Activated CD4-positive, alpha-beta T cell treated with anti-CD3 and anti-CD28 coated beads for 4 hours (primary cell): ENCODE measurements around the gene LSAMP.
"Not testable (repeated sequence)": the region's sequence is repeated elsewhere in the genome, so short reads cannot be mapped to it uniquely, and the experiment has no call there.

ENCODE experiments used
- DNase-seq, 2 donors: peaks; one replicate each; pipeline ENCODE4 v3.0.0-alpha.2; 2020

LSAMP gene

DNA sequence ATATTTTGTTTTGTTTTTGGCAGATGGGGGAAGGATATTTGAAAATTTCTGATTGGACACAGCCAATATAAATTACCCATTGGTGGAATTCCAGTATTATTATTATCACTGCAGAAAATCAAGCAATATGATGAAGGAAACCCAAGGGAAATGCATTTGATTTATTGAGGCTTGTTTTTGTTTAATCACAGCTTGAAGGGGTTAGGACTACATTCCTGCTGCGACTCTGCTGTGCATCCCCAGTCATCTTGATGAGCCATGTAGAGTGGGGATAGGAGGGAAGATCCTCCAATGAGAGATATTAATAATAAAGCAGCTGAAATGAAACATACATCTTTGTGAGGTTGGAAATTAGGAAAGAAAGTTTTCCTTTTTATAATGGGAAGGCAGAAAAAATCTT is 613.4 kb downstream of the LSAMP start:
- DNase-seq: no peak

DNA sequence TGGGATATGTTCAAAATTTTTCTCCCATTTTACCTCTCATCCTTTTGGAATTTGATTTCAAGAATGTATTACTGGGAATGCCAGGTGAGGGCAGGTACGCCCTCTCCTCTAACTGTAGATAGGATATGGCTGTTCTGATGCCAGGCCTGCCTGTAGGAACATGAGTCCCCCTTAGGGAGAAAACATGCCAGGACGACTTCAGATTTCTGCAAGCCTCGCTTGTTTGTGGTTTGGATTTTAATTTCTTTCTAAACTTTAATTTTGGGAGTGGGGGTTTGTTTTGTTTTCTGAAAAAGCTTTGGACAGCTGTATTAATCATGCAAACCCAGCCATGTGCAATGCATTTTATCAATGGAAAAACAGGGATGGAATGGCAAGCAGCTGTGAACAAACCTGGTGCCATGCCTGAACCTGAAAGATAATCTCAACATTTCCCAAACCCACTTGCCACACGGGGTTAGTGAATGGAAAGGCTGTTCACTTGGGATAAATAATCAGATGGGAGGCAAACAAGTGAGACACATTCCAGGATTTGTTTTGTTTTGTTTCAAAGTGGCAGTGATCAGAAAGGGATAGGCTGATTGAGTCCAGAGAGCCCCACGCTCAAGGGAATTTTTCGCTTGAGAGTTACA is 614.4 kb downstream of the LSAMP start:
- DNase-seq: no peak

- DNase-seq: no peak
Observed at GRCh38 chr3:115828401-115828800, 616.9 kb downstream of the LSAMP start.

GRCh38 chr3:115827495-115827894 is 617.8 kb downstream of the LSAMP start:
- DNase-seq: no peak

- no peak for DNase-seq
Observed at GRCh38 chr3:115825046-115825445, 620.2 kb downstream of the LSAMP start.

- no peak for DNase-seq
Observed at GRCh38 chr3:115823083-115823482, 622.2 kb downstream of the LSAMP start.

- DNase-seq: no peak
Observed at GRCh38 chr3:115822579-115822978, 622.7 kb downstream of the LSAMP start.

DNA sequence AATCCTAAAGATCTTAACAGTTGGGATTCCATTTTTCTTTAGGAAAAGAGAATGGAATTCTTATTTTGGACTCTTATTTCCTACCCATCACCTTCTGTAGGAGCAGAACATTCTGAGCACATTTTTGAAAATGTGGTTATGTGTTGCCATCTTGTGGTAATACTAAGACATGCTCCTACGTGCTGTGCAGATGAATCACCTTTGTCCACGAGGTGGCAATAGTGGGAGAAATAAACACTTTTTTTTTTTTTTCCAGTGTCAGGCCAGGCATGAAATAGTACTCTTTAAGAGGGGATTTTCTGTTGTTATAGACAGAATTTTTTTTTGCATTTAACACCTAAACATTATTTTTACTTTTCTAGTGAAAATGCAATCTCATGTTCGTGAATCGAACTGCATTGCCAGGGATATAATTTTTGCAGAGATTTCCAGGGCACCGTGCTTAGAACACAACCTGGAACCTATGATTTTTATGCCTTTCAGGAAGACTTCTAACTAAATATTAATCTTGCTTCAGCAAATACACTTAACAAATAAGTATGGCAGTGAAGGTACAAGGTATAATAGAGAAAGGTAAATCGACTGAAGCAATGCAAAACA is 625.4 kb downstream of the LSAMP start:
- peak; percentile 48 to 59 for DNase-seq

DNA sequence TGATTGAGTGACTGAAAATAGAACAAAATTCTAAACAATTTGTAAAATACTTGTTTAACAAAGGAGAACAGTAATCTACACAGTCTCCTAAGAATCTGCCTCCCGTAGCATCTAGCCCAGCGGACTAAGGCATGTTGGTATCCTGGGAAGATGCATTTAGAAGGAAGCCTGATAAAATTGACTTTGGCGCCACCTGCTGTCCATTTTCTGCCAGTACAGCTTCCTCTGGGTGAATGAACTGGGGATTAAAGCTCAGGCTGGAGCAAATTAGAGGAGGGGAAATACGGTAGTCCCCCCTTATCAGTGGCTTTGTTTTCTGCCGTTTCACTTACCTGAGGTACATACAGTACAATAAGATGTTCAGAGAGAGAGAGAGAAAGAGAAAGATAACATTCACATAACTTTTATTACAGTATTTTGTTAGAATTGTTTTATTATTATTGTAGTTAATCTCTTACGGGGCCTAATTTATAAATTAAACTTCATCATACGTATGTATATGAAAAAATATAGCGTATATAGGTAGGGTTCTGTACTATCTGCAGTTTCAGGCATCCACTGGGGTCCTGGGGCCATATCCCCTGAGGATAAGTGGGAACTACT is 630.4 kb downstream of the LSAMP start:
- peak; percentile 42 to 75 for DNase-seq

DNA sequence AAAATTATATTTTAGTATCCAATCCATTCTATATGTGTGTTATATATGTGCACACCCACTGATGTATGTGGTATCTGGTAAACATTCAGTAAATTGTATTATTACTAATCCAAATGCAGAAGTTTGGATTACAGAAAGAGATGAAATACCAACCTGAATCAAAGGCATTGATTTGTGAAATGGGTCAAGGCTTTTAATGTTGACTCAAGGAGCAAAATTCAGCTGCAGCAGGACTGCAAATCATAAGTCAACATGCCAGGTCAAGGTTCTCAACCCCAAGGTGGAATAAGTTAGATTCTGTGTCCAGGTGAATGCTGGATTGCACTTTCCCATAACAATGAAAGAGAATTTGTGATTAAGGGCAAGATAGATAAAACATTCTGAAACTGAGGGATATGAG is 631.3 kb downstream of the LSAMP start:
- DNase-seq: no peak

- no peak for DNase-seq
Observed at GRCh38 chr3:115808816-115809215, 636.5 kb downstream of the LSAMP start.

DNA sequence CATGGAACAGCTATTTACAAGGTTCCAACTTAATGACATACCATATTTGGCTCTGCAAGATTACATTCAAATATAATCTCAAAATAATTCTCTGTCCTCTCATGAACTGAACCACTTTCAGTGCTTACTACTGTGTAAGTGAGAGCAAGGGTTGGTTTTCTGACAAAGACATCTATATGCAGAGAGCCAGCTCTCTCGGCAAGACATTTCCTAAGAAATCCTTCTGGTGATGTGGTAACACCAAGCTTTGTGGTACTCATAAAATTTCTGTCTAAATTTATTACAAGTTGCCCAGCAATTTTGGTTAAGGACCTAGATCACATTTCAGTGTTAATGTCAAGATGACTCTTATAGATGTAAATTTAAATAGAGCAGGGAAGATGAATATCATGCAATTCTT is 637.0 kb downstream of the LSAMP start:
- DNase-seq: no peak

GRCh38 chr3:115806501-115806900 is 638.8 kb downstream of the LSAMP start:
- DNase-seq: no peak

GRCh38 chr3:115805520-115805919 is 639.8 kb downstream of the LSAMP start:
- no peak for DNase-seq

GRCh38 chr3:115804713-115805119 is 640.6 kb downstream of the LSAMP start:
- no peak for DNase-seq

DNA sequence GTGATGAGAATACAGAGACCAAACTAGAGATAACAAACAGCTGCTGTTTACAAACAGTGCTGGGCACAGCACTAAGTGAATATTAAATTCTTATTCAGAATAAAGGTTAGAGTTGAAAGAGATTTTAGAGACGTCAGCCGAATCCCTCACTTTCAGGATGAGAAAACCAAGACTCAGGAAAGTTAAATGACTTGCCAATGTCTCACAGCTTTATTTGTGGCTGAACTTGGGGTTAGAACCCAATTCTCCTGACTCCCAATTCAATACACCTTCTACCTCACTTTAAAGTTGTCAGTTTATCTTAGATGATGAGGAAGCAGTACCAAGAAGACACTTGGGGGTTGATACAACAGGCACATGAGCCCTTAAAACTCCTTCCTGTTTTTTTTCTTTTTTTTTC is 641.1 kb downstream of the LSAMP start:
- no peak for DNase-seq

DNA sequence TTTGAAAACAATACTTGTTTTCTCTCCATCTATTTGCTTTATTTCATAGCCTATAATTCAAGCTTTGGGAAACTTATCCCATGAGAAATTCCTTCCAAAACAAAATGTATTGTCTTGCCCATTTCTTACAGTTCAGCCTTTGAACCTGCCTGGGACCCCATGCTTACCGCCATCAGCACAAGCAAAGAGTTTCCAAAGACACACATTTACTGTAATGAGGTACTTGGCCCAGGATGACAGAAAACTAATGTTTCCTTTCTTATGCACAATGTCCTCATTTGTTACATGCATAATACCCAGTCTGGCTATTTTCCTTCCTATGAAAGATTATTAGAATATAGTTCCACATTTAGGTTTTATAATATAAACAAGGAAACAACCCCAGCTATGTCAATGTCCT is 641.6 kb downstream of the LSAMP start:
- DNase-seq: no peak

GRCh38 chr3:115800489-115801075 is 644.7 kb downstream of the LSAMP start:
- DNase-seq: no peak

DNA sequence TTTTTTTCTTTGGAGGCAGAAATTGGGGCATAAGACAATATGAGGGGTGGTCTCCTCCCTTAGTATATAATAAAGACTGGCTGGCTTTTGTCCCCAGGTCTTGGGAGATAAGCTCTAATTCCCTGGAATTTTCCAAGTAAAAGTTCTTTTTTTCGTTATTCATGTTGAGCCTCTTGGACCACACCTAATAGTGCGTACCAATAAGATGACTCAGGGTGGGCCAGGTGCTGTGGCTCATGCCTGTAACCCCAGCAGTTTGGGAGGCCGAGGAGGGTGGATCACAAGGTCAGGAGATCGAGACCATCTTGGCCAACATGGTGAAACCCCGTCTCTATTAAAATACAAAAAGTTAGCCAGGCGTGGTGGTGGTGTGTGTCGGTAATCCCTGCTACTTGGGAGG is 645.2 kb downstream of the LSAMP start:
- DNase-seq: not testable (repeated sequence)

GRCh38 chr3:115792206-115792955 is 652.9 kb downstream of the LSAMP start:
- DNase-seq: peak in 1 of 2 donors; percentile 11

DNA sequence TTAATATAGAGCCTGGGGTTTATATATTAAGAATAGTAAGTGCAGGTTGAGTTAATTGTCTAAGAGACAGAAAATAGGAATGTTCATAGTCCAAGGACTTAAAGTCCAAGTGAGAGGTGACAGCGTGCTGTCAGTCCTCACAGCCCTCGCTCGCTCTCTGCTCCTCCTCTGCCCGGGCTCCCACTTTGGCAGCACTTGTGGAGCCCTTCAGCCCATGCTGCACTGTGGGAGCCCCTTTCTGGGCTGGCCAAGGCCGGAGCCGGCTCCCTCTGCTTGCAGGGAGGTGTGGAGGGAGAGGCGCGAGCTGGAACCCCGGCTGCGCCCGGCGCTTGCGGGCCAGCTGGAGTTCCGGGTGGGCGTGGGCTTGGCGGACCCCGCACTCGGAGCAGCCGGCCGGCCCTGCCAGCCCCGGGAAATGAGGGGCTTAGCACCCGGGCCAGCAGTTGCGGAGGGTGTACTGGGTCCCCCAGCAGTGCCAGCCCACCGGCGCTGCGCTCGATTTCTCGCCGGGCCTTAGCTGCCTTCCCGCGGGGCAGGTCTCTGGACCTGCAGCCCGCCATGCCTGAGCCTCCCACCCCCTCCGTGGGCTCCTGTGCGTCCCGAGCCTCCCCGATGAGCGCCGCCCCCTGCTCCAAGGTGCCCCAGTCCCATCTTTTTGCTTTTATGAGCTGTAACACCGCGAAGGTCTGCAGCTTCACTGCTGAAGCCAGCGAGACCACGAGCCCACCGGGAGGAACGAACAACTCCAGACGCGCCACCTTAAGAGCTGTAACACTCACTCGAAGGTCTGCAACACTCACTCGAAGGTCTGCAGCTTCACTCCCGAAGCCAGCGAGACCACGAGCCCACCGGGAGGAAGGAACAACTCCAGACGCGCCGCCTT is 653.8 kb downstream of the LSAMP start:
- DNase-seq: not testable (repeated sequence)

DNA sequence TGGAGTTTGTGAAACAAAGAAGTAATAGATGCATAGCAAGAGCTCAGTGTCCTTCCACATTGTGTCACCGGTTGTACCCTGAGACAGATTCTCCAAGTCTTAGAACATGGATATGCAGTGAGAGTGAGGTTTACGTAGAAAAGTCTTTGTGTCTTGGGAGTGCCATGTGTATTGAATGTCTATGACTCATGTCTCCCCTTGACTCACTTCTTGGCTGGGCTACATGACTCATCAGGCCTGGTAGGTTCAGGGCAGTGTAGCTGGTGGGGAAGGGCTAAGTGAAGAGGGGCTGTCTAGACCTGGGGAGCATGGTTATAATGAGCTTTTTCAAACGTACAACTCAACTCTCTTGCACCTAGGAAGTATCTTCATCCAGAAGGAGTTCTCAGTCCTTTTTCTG is 654.5 kb downstream of the LSAMP start:
- peak; percentile 64 to 71 for DNase-seq
